ENCODE results near the gene CUL7. TPM values are rescaled to one million over a fixed set of nuclear protein-coding genes. Genes with fewer than 3 reads are reported as not detected.
"Not testable (repeated sequence)": the region's sequence is repeated elsewhere in the genome, so short reads cannot be mapped to it uniquely, and the experiment has no call there.

The CUL7 gene
- total RNA-seq, 1 donor from 2014 or later: 22.6 TPM

- intact Hi-C loops (cut with micrococcal nuclease): loop anchor here (5.0 kb wide), 1 partner anchor 449 kb away; the partner anchor contains the start of gene UBR2
- Mint-ChIP-seq H3K9me3 (no peaks in the 10 kb centered on the region), H3K27me3 (no peaks in the 10 kb centered on the region), H3K27ac (no peak overlapping the region), H3K4me1 (peaks cover 33% of the 10 kb centered on the region), H3K36me3 (ENCODE audit: low read depth) (peaks cover 60% of the 10 kb centered on the region), H3K4me3 (no peak overlapping the region)
- DNase-seq: no peak
Observed at GRCh38 chr6:43011207-43011606, 42.4 kb downstream of the CUL7 start.

- Mint-ChIP-seq H3K4me3 (no peak overlapping the region), H3K27ac (no peak overlapping the region), H3K27me3 (no peaks in the 10 kb centered on the region), H3K4me1 (peaks cover 22% of the 10 kb centered on the region), H3K36me3 (ENCODE audit: low read depth) (peaks cover 59% of the 10 kb centered on the region), H3K9me3 (no peaks in the 10 kb centered on the region)
- peak; percentile 80 for DNase-seq
- intact Hi-C loops (cut with micrococcal nuclease): loop anchor here (1.0 kb wide), 1 partner anchor 134 kb away; no protein-coding TSS in a partner anchor
Observed at GRCh38 chr6:43009124-43009523, 44.5 kb downstream of the CUL7 start.

GRCh38 chr6:43007126-43007525 lies 46.5 kb downstream of the CUL7 start:
- intact Hi-C loops (cut with micrococcal nuclease): no loop called here
- H3K27me3 Mint-ChIP-seq: no peaks in the 10 kb centered on the region
- H3K4me3 Mint-ChIP-seq: no peak overlapping the region
- no peak overlapping the region for H3K27ac Mint-ChIP-seq
- H3K9me3 Mint-ChIP-seq: no peaks in the 10 kb centered on the region
- DNase-seq: no peak
- H3K4me1 Mint-ChIP-seq: peaks cover 4% of the 10 kb centered on the region
- peaks cover 46% of the 10 kb centered on the region for H3K36me3 Mint-ChIP-seq (ENCODE audit: low read depth)

GRCh38 chr6:43006251-43006650 lies 47.4 kb downstream of the CUL7 start:
- Mint-ChIP-seq H3K9me3 (no peaks in the 10 kb centered on the region), H3K4me3 (no peak overlapping the region), H3K4me1 (peaks cover 2% of the 10 kb centered on the region), H3K36me3 (ENCODE audit: low read depth) (peaks cover 41% of the 10 kb centered on the region), H3K27ac (no peak overlapping the region), H3K27me3 (no peaks in the 10 kb centered on the region)
- intact Hi-C loops (cut with micrococcal nuclease): no loop called here
- no peak for DNase-seq

GRCh38 chr6:43005844-43006243 lies 47.8 kb downstream of the CUL7 start:
- DNase-seq: no peak
- Mint-ChIP-seq H3K4me1 (peaks cover 2% of the 10 kb centered on the region), H3K27me3 (no peaks in the 10 kb centered on the region), H3K9me3 (no peaks in the 10 kb centered on the region), H3K27ac (no peak overlapping the region), H3K36me3 (ENCODE audit: low read depth) (peaks cover 38% of the 10 kb centered on the region), H3K4me3 (no peak overlapping the region)
- intact Hi-C loops (cut with micrococcal nuclease): no loop called here

- Mint-ChIP-seq H3K27ac (no peak overlapping the region), H3K27me3 (no peaks in the 10 kb centered on the region), H3K9me3 (no peaks in the 10 kb centered on the region), H3K4me1 (peaks cover 2% of the 10 kb centered on the region), H3K4me3 (no peak overlapping the region), H3K36me3 (ENCODE audit: low read depth) (peaks cover 14% of the 10 kb centered on the region)
- no peak for DNase-seq
- intact Hi-C loops (cut with micrococcal nuclease): no loop called here
Observed at GRCh38 chr6:43001843-43002242, 51.8 kb downstream of the CUL7 start.

- H3K4me3 Mint-ChIP-seq; H3K4me1 Mint-ChIP-seq; intact Hi-C loops (cut with micrococcal nuclease); DNase-seq; H3K36me3 Mint-ChIP-seq (ENCODE audit: low read depth); H3K9me3 Mint-ChIP-seq; H3K27ac Mint-ChIP-seq; H3K27me3 Mint-ChIP-seq: not testable (repeated sequence)
Observed at GRCh38 chr6:42998205-42998604, 55.4 kb downstream of the CUL7 start.

- intact Hi-C loops (cut with micrococcal nuclease): no loop called here
- peaks cover 9% of the 10 kb centered on the region for H3K36me3 Mint-ChIP-seq (ENCODE audit: low read depth)
- peaks cover 2% of the 10 kb centered on the region for H3K4me1 Mint-ChIP-seq
- no peaks in the 10 kb centered on the region for H3K9me3 Mint-ChIP-seq
- no peak for DNase-seq
- no peak overlapping the region for H3K27ac Mint-ChIP-seq
- H3K27me3 Mint-ChIP-seq: no peaks in the 10 kb centered on the region
- H3K4me3 Mint-ChIP-seq: no peak overlapping the region
Observed at GRCh38 chr6:42996513-42996912, 57.1 kb downstream of the CUL7 start.

- H3K4me3 Mint-ChIP-seq: no peak overlapping the region
- H3K27me3 Mint-ChIP-seq: no peaks in the 10 kb centered on the region
- DNase-seq: no peak
- peaks cover 3% of the 10 kb centered on the region for H3K4me1 Mint-ChIP-seq
- intact Hi-C loops (cut with micrococcal nuclease): no loop called here
- H3K36me3 Mint-ChIP-seq (ENCODE audit: low read depth): peaks cover 19% of the 10 kb centered on the region
- H3K27ac Mint-ChIP-seq: no peak overlapping the region
- no peaks in the 10 kb centered on the region for H3K9me3 Mint-ChIP-seq
Observed at GRCh38 chr6:42993445-42993844, 60.2 kb downstream of the CUL7 start.

GRCh38 chr6:42989923-42990322 lies 63.7 kb downstream of the CUL7 start:
- Mint-ChIP-seq H3K27me3 (no peaks in the 10 kb centered on the region), H3K27ac (no peak overlapping the region)
- intact Hi-C loops (cut with micrococcal nuclease): no loop called here

GRCh38 chr6:42988486-42989020 lies 65.1 kb downstream of the CUL7 start:
- no peaks in the 10 kb centered on the region for H3K27me3 Mint-ChIP-seq
- H3K4me3 Mint-ChIP-seq: no peak overlapping the region
- peaks cover 40% of the 10 kb centered on the region for H3K4me1 Mint-ChIP-seq
- H3K9me3 Mint-ChIP-seq: no peaks in the 10 kb centered on the region
- no peak overlapping the region for H3K27ac Mint-ChIP-seq
- H3K36me3 Mint-ChIP-seq (ENCODE audit: low read depth): peaks cover 29% of the 10 kb centered on the region
- intact Hi-C loops (cut with micrococcal nuclease): no loop called here
- no peak for DNase-seq

More at GRCh38 chr6:42989923-42990322, 63.7 kb downstream of the CUL7 start:
- Mint-ChIP-seq H3K9me3 (no peaks in the 10 kb centered on the region), H3K36me3 (ENCODE audit: low read depth) (peaks cover 30% of the 10 kb centered on the region), H3K4me1 (peaks cover 35% of the 10 kb centered on the region), H3K4me3 (no peak overlapping the region)
- DNase-seq: no peak

Other genes with a start within 250 kb of the CUL7 start
- gene RPL7L1, start 174.2 kb downstream of the CUL7 start, total RNA-seq: 182 and 189 TPM in 2 replicates
- gene PTCRA, start 137.8 kb downstream of the CUL7 start, total RNA-seq: not detected in 2 replicates
- gene CNPY3, start 124.4 kb downstream of the CUL7 start, total RNA-seq: 45.9 and 49.0 TPM in 2 replicates
- 0.24 and 0.70 TPM in 2 replicates for gene GNMT, start 93.1 kb downstream of the CUL7 start, total RNA-seq
- gene PEX6, start 74.7 kb downstream of the CUL7 start, total RNA-seq: 24.0 and 24.1 TPM in 2 replicates
- 54.2 and 54.6 TPM in 2 replicates for gene PPP2R5D, start 69.3 kb downstream of the CUL7 start, total RNA-seq
- 93.5 and 94.3 TPM in 2 replicates for gene MEA1, start 39.9 kb downstream of the CUL7 start, total RNA-seq
- 73.8 and 77.5 TPM in 2 replicates for gene KLHDC3, start 39.6 kb downstream of the CUL7 start, total RNA-seq
- gene RRP36, start 32.2 kb downstream of the CUL7 start, total RNA-seq: 79.9 and 83.4 TPM in 2 replicates
- gene MRPL2, start 5.6 kb upstream of the CUL7 start, total RNA-seq: 83.8 and 103 TPM in 2 replicates
- gene KLC4, start 5.8 kb upstream of the CUL7 start, total RNA-seq: 9.5 and 10.7 TPM in 2 replicates
- 3.4 and 4.3 TPM in 2 replicates for gene PTK7, start 22.5 kb upstream of the CUL7 start, total RNA-seq
- 54.3 and 55.2 TPM in 2 replicates for gene SRF, start 117.4 kb upstream of the CUL7 start, total RNA-seq
- gene CUL9, start 128.3 kb upstream of the CUL7 start, total RNA-seq: 38.1 and 39.4 TPM in 2 replicates
- 78.9 and 79.6 TPM in 2 replicates for gene DNPH1, start 175.6 kb upstream of the CUL7 start, total RNA-seq
- 0.62 and 0.72 TPM in 2 replicates for gene TTBK1, start 189.6 kb upstream of the CUL7 start, total RNA-seq
- not detected in 2 replicates for gene SLC22A7, start 244.4 kb upstream of the CUL7 start, total RNA-seq